Caco-2 (cell line): ENCODE results near the gene KLHL15. TPM values are rescaled to one million over a fixed set of nuclear protein-coding genes. Genes with fewer than 3 reads are reported as not detected.

Source experiments
- BruUV-seq: library from RNA; stranded (reverse); fragments of 400-500 nt; replicated peaks from 2 replicates; lab custom pipeline; 2021; lab: Mats Ljungman, UMichigan
- CTCF ChIA-PET: fragments of 300-600 bp; sonication (Branson Sonifier 250); formaldehyde crosslinking; loops from one replicate; lab custom pipeline; 2022; ENCODE audit warnings: antibody characterized with exemption; lab: Charles Lee
- POLR2A ChIA-PET: fragments of 300-600 bp; sonication (Branson Sonifier 250); formaldehyde crosslinking; loops from one replicate; lab custom pipeline; 2022; ENCODE audit warnings: antibody characterized with exemption; lab: Charles Lee
- DNase-seq, 2 experiments: peaks; one replicate each; pipeline versions ENCODE4 v3.0.0 to v3.0.0-alpha.2; 2020 to 2022
- H3K27me3 ChIP-seq: replicated peaks from 2 replicates; pipeline ENCODE4 v1.6.0; 2011; ENCODE audit warnings: low read length; ENCODE audit not compliant: control insufficient read depth, insufficient read depth
- H3K36me3 ChIP-seq: 2 replicates; pipeline ENCODE4 v1.5.1; 2011; ENCODE audit warnings: low read length; ENCODE audit not compliant: control insufficient read depth, insufficient read depth
- H3K4me1 ChIP-seq: fragments of 250-450 bp; sonication (Bioruptor Pico); 2 replicates; pipeline ENCODE4 v1.5.1; 2020; ENCODE audit warnings: mild to moderate bottlenecking
- H3K4me3 ChIP-seq: 2 replicates; pipeline ENCODE4 v1.5.1; 2011; ENCODE audit warnings: low read depth, mild to moderate bottlenecking, control low read depth, low read length
- H3K9me3 ChIP-seq: fragments of 250-450 bp; sonication (Bioruptor Pico); 2 replicates; pipeline ENCODE4 v1.5.1; 2020; ENCODE audit warnings: mild to moderate bottlenecking, moderate library complexity
- H3K27ac Mint-ChIP-seq: one replicate; pipeline ENCODE4 v1.8.0; 2022; ENCODE audit warnings: mixed read lengths; ENCODE audit not compliant: unreplicated experiment
- H3K27me3 Mint-ChIP-seq: one replicate; pipeline ENCODE4 v1.8.0; 2022; ENCODE audit warnings: mixed read lengths; ENCODE audit not compliant: insufficient read depth, unreplicated experiment
- H3K36me3 Mint-ChIP-seq: one replicate; pipeline ENCODE4 v1.8.0; 2022; ENCODE audit warnings: mild to moderate bottlenecking, mixed read lengths; ENCODE audit not compliant: insufficient read depth, unreplicated experiment
- H3K4me1 Mint-ChIP-seq: one replicate; pipeline ENCODE4 v1.8.0; 2022; ENCODE audit warnings: low read depth, mixed read lengths; ENCODE audit not compliant: unreplicated experiment
- H3K4me3 Mint-ChIP-seq: one replicate; pipeline ENCODE4 v1.8.0; 2022; ENCODE audit warnings: mild to moderate bottlenecking, moderate library complexity, mixed read lengths; ENCODE audit not compliant: unreplicated experiment
- H3K9me3 Mint-ChIP-seq: one replicate; pipeline ENCODE4 v1.8.0; 2022; ENCODE audit warnings: mixed read lengths; ENCODE audit not compliant: unreplicated experiment
- CTCF ChIP-seq, 2 experiments: fragments of 200-600 bp in 1 of 2; IDR thresholded peaks; 1 replicate in 1 of 2; 2 replicates in 1 of 2; pipeline versions ENCODE4 v1.5.1 to v1.8.0; 2011 to 2022; ENCODE audit warnings: antibody characterized with exemption in 1 of 2, control low read depth in 1 of 2, inconsistent platforms in 1 of 2, low read depth in 1 of 2, low read length in 1 of 2, mild to moderate bottlenecking in 1 of 2, moderate library complexity in 1 of 2; ENCODE audit not compliant: insufficient read depth in 1 of 2, severe bottlenecking in 1 of 2, unreplicated experiment in 1 of 2
- intact Hi-C: fragments of 100-400 bp; cut with micrococcal nuclease; formaldehyde crosslinking; loops from one replicate; pipeline ENCODE4 v1.10.0; 2022; ENCODE audit not compliant: unreplicated experiment
- total RNA-seq: library from RNA; stranded (reverse); gene quantifications from 2 replicates; pipeline ENCODE4 v1.2.3, GENCODE V29; 2022

Gene KLHL15
- total RNA-seq, 1 experiment from 2014 or later, result 7.4 TPM

DNA sequence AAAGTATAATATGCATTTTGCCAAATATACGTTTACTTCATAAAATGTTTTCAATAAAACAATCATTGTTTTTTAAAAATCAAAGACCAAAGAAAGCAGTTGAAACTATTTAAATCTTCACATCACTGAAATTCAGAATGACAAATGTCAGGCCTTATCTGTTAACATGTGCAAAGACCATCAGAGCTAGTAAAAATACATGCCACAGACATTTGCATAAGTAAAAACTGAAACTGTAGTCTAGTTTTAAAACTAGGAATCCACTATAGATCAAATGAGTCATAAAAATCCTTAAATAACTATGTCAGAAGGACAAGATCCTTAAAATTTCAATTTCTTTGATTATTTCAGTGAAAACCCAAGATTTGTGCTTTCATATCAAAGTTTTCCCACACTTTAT is 24.8 kb downstream of the KLHL15 start:
- peaks cover 6% of the 10 kb centered on the region for H3K36me3 Mint-ChIP-seq
- Histone ChIP-seq H3K4me1 (no peaks in the 10 kb centered on the region), H3K4me3 (no peak overlapping the region), H3K36me3 (no peaks in the 10 kb centered on the region), H3K27me3 (no peaks in the 10 kb centered on the region), H3K9me3 (no peaks in the 10 kb centered on the region)
- H3K4me3 Mint-ChIP-seq, result no peak overlapping the region
- intact Hi-C loops, result no loop called here
- no peaks in the 10 kb centered on the region for H3K27me3 Mint-ChIP-seq
- CTCF ChIA-PET, result no interaction called here
- H3K4me1 Mint-ChIP-seq, result no peaks in the 10 kb centered on the region
- POLR2A ChIA-PET, result no interaction called here
- no peak for TF ChIP-seq CTCF (IDR thresholded peaks at IDR 0.05; ENCODE audit: insufficient read depth in 1 of 2, low read depth in 1 of 2, low read length in 1 of 2, severe bottlenecking in 1 of 2, unreplicated experiment in 1 of 2)
- no peaks in the 10 kb centered on the region for H3K9me3 Mint-ChIP-seq
- BruUV-seq, result no TSS peak
- H3K27ac Mint-ChIP-seq, result no peak overlapping the region
- no peak for DNase-seq

DNA sequence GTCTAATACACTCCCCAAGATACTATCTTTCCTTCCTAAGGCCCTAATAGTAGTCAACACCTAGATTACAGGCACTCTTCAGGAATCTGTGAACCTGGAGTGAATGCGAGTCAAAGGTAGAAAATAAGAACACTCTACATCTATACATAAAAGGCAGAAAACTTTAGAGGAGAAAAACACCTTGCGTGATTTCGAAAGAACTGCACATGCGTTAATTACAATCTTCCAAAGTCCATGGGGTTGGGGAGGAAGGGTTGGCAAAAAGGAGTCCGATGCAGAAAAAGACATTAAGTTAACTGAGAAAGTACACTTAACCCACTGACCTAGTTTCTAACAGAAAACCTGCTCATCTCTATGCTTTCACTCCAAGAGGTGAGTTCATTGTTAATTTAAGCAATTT is 27.3 kb downstream of the KLHL15 start:
- Histone ChIP-seq H3K36me3 (no peaks in the 10 kb centered on the region), H3K4me3 (no peak overlapping the region), H3K9me3 (no peaks in the 10 kb centered on the region), H3K27me3 (no peaks in the 10 kb centered on the region), H3K4me1 (no peaks in the 10 kb centered on the region)
- H3K4me1 Mint-ChIP-seq, result no peaks in the 10 kb centered on the region
- intact Hi-C loops, result no loop called here
- ChIA-PET POLR2A (no interaction called here), CTCF (no interaction called here)
- no peak for TF ChIP-seq CTCF (IDR thresholded peaks at IDR 0.05; ENCODE audit: insufficient read depth in 1 of 2, low read depth in 1 of 2, low read length in 1 of 2, severe bottlenecking in 1 of 2, unreplicated experiment in 1 of 2)
- BruUV-seq, result no TSS peak
- H3K27me3 Mint-ChIP-seq, result no peaks in the 10 kb centered on the region
- no peak overlapping the region for H3K4me3 Mint-ChIP-seq
- no peaks in the 10 kb centered on the region for H3K9me3 Mint-ChIP-seq
- peaks cover 6% of the 10 kb centered on the region for H3K36me3 Mint-ChIP-seq
- DNase-seq, result no peak
- H3K27ac Mint-ChIP-seq, result no peak overlapping the region

DNA sequence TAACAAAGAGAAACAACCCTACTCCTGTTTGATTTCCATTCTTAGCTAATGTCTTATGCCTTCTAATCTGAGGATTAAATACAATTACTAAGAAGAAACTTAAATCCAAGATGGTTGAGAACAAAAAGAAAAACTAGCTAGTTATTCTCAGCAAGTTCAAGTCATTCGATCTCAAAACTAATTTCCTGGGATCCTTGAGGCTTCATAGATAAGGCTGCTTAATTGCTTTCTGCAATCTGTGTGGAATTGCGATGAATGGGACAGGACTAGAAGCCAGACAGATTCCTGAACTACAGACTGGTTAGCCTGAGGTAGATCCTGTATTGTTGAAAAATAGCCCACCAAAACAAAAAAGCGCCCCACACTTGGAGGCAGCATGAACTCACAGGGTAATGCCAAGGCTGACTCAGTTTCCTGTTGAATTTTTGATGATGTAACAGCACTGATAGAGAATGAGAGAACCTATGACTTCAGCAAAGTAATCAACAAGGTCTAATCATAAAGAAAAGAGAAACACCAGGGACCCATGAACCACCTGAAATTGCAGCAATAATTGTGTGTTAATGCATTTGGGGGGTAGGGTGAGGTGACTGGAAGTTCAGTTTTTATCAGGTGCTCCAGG is 33.9 kb downstream of the KLHL15 start:
- Mint-ChIP-seq H3K9me3 (no peaks in the 10 kb centered on the region), H3K27me3 (no peaks in the 10 kb centered on the region), H3K4me3 (no peak overlapping the region), H3K27ac (no peak overlapping the region), H3K36me3 (peaks cover 20% of the 10 kb centered on the region), H3K4me1 (no peaks in the 10 kb centered on the region)
- no peaks in the 10 kb centered on the region for H3K9me3 ChIP-seq
- BruUV-seq, result no TSS peak
- CTCF ChIA-PET, result no interaction called here
- no peaks in the 10 kb centered on the region for H3K4me1 ChIP-seq
- intact Hi-C loops, result no loop called here
- no peaks in the 10 kb centered on the region for H3K27me3 ChIP-seq
- no peak overlapping the region for H3K4me3 ChIP-seq
- DNase-seq, result no peak
- H3K36me3 ChIP-seq, result no peaks in the 10 kb centered on the region
- POLR2A ChIA-PET, result no interaction called here
- no peak for TF ChIP-seq CTCF (IDR thresholded peaks at IDR 0.05; ENCODE audit: insufficient read depth in 1 of 2, low read depth in 1 of 2, low read length in 1 of 2, severe bottlenecking in 1 of 2, unreplicated experiment in 1 of 2)
